ENCODE measurements around the gene ERVK3-1. TPM values are rescaled to one million over a fixed set of nuclear protein-coding genes. Genes with fewer than 3 reads are reported as not detected.

The ERVK3-1 gene
- total RNA-seq, 1 experiment from 2014 or later = 28.1 TPM

DNA sequence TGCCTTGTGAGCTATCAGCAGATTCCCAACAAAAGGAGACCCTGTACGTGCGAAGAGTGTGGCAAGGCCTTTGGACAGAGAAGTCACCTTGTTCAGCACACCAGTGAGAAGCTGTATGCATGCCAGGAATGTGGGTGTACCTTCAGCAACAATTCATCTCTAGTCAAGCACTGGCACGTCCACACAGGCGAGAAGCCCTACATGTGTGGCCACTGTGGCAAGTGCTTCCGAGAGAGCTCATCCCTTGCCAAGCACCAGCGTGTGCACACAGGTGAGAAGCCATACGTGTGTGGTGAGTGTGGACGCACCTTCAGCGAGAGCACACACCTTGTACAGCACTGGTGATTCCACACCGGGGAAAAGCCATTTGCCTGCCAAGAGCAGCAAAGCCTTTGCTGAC, 14.1 kb downstream of the ERVK3-1 start:
- DNase-seq (ENCODE audit: low read depth, low spot score) (no peak), ATAC-seq (no peak)
- POLR2A ChIA-PET = no interaction called here
- no peaks in the 10 kb centered on the region for H3K4me1 ChIP-seq (ENCODE audit: control insufficient read depth in 1 of 2, insufficient read depth in 2 of 2, low read length in 2 of 2)
- H3K9me3 ChIP-seq (ENCODE audit: control insufficient read depth in 1 of 2, insufficient read depth in 1 of 2, low read depth in 1 of 2, low read length in 2 of 2) = no peaks in the 10 kb centered on the region
- no peaks in the 10 kb centered on the region for H3K27me3 ChIP-seq (ENCODE audit: insufficient read depth, low read length)
- H3K79me2 ChIP-seq (ENCODE audit: insufficient read depth, low read length) = no peaks in the 10 kb centered on the region
- H3K9ac ChIP-seq (ENCODE audit: low read length) = no peak overlapping the region
- no TSS peak for BruUV-seq (replicated peaks)
- CTCF ChIA-PET = no interaction called here
- peaks cover 3 to 7% of the 10 kb centered on the region in 2 experiments; a peak in 2 of 4 replicates for H3K36me3 ChIP-seq (ENCODE audit: control insufficient read depth in 1 of 2, insufficient read depth in 2 of 2, low read length in 2 of 2)
- no peak overlapping the region for H3K4me2 ChIP-seq (ENCODE audit: low read length)
- no peaks in the 10 kb centered on the region for H3K9me2 ChIP-seq (ENCODE audit: insufficient read depth)
- no peak for TF ChIP-seq EGR1 (IDR thresholded peaks at IDR 0.05; ENCODE audit: low read depth)
- H3K27ac ChIP-seq (ENCODE audit: low read depth, low read length) = no peak overlapping the region
- no peaks in the 10 kb centered on the region; the same call in 1 of the 2 replicates for H4K20me1 ChIP-seq (ENCODE audit: insufficient read depth)
- RAD21 ChIA-PET (ENCODE audit: low non-redundant PET in 1 of 2, low total read pairs in 2 of 2, uncharacterized antibody in 2 of 2, unreplicated experiment in 2 of 2) = no interaction called here
- no peak overlapping the region for H3K4me3 ChIP-seq (replicated peaks in 1 of 2; ENCODE audit: low read depth in 1 of 2, low read length in 2 of 2)
- intact Hi-C loops (cut with micrococcal nuclease) = no loop called here
- H2AFZ ChIP-seq (ENCODE audit: low read depth, low read length, poor library complexity, severe bottlenecking) = no peak overlapping the region

DNA sequence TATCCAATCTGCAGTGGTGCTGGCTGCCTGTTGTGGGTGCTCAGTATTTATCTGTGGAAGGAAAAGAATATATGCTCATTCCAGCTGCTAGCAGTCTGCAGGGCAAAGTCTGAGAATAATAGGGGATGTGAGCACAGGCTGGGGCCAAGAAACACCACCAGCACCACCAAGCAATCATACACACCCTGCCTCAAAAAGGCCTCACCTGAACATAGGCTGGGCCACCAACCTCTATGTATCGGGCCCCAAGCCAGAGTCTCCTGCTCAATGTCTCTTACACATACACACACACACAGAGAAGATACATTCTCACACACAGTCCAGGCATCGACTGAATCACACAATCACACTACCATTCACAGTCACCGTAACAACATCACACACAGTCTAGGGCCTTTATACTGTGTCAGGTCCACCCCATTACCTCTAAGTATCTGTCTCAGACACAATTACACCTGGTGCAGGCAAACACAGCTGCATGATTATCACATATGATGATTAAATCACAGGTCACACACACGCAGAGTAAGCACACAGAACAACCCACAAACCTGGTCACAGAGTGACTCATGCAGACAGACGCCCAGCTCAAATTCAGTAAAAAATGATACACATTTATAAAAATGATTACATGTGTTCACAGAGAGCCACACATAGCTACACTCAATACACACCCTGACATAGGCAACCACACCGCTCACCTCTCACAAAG, 20.3 kb downstream of the ERVK3-1 start:
- ATAC-seq = no peak
- peaks cover 33% of the 10 kb centered on the region for H3K79me2 ChIP-seq (ENCODE audit: insufficient read depth, low read length)
- H3K4me2 ChIP-seq (ENCODE audit: low read length) = peak overlapping the region; percentile 90
- no peak overlapping the region for H2AFZ ChIP-seq (ENCODE audit: low read depth, low read length, poor library complexity, severe bottlenecking)
- H4K20me1 ChIP-seq (ENCODE audit: insufficient read depth) = no peaks in the 10 kb centered on the region
- peak overlapping the region; percentile 72; the same call in 1 of the 2 replicates for H3K9ac ChIP-seq (ENCODE audit: low read length)
- ChIA-PET POLR2A (interaction anchor here (2.1 kb wide), 1 partner anchor 37 kb away, joined by 9 read pairs; the partner anchor contains the start of gene ZNF497), CTCF (no interaction called here), RAD21 (ENCODE audit: low non-redundant PET in 1 of 2, low total read pairs in 2 of 2, uncharacterized antibody in 2 of 2, unreplicated experiment in 2 of 2) (no interaction called here)
- no TSS peak for BruUV-seq (replicated peaks)
- peaks cover 10 to 21% of the 10 kb centered on the region in 2 experiments for H3K4me1 ChIP-seq (ENCODE audit: control insufficient read depth in 1 of 2, insufficient read depth in 2 of 2, low read length in 2 of 2)
- no peak for TF ChIP-seq YY1 (IDR thresholded peaks at IDR 0.05; ENCODE audit: extremely low read depth, insufficient replicate concordance, low read depth, low read length)
- no peak for TF ChIP-seq ZNF274 (IDR thresholded peaks at IDR 0.05; ENCODE audit: low read depth, low read length)
- TF ChIP-seq, protein P1, sequence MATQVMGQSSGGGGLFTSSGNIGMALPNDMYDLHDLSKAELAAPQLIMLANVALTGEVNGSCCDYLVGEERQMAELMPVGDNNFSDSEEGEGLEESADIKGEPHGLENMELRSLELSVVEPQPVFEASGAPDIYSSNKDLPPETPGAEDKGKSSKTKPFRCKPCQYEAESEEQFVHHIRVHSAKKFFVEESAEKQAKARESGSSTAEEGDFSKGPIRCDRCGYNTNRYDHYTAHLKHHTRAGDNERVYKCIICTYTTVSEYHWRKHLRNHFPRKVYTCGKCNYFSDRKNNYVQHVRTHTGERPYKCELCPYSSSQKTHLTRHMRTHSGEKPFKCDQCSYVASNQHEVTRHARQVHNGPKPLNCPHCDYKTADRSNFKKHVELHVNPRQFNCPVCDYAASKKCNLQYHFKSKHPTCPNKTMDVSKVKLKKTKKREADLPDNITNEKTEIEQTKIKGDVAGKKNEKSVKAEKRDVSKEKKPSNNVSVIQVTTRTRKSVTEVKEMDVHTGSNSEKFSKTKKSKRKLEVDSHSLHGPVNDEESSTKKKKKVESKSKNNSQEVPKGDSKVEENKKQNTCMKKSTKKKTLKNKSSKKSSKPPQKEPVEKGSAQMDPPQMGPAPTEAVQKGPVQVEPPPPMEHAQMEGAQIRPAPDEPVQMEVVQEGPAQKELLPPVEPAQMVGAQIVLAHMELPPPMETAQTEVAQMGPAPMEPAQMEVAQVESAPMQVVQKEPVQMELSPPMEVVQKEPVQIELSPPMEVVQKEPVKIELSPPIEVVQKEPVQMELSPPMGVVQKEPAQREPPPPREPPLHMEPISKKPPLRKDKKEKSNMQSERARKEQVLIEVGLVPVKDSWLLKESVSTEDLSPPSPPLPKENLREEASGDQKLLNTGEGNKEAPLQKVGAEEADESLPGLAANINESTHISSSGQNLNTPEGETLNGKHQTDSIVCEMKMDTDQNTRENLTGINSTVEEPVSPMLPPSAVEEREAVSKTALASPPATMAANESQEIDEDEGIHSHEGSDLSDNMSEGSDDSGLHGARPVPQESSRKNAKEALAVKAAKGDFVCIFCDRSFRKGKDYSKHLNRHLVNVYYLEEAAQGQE (IDR thresholded peaks at IDR 0.05; ENCODE audit: low read depth) = no peak
- intact Hi-C loops (cut with micrococcal nuclease) = loop anchor here (1.0 to 5.0 kb wide), 3 partner anchors 20 to 192 kb away; partner anchors contain the start of genes ERVK3-1, ZBTB45 and ZNF584
- peak overlapping the region; percentile 78 to 91 for H3K4me3 ChIP-seq (replicated peaks in 1 of 2; ENCODE audit: low read depth in 1 of 2, low read length in 2 of 2)
- H3K9me2 ChIP-seq (ENCODE audit: insufficient read depth) = no peaks in the 10 kb centered on the region
- H3K9me3 ChIP-seq (ENCODE audit: control insufficient read depth in 1 of 2, insufficient read depth in 1 of 2, low read depth in 1 of 2, low read length in 2 of 2) = no peaks in the 10 kb centered on the region
- H3K27me3 ChIP-seq (ENCODE audit: insufficient read depth, low read length) = no peaks in the 10 kb centered on the region
- DNase-seq (ENCODE audit: low read depth, low spot score) = no peak
- no peak overlapping the region for H3K27ac ChIP-seq (ENCODE audit: low read depth, low read length)
- H3K36me3 ChIP-seq (ENCODE audit: control insufficient read depth in 1 of 2, insufficient read depth in 2 of 2, low read length in 2 of 2) = no peaks in the 10 kb centered on the region

Data from HCT116 (cell line).